GM10266 (cell line): Measurements from ENCODE around the gene PLPP2.
"Not testable (repeated sequence)": the region's sequence is repeated elsewhere in the genome, so short reads cannot be mapped to it uniquely, and the experiment has no call there.

Experiments used
- DNase-seq: peaks from one replicate; pipeline ENCODE4 v3.0.0; 2012; ENCODE audit errors: extremely low spot score
- CTCF ChIP-seq: IDR thresholded peaks from 2 replicates; pipeline ENCODE4 v1.5.1; 2012; ENCODE audit warnings: mild to moderate bottlenecking, low read depth; ENCODE audit not compliant: control insufficient read depth, insufficient read depth; ENCODE audit errors: missing control alignments

The PLPP2 gene

GRCh38 chr19:246551-246950, 44.7 kb downstream of the PLPP2 start:
- no peak for DNase-seq
- TF ChIP-seq CTCF, result no peak

GRCh38 chr19:245900-246299, 45.3 kb downstream of the PLPP2 start:
- not testable (repeated sequence) for DNase-seq

- DNase-seq, result no peak
- no peak for TF ChIP-seq CTCF
Observed at GRCh38 chr19:245457-245856, 45.7 kb downstream of the PLPP2 start.
